OCI-LY3 (cell line): ENCODE data around the gene KCTD15.

ENCODE experiments used
- H2AFZ ChIP-seq: fragments of 200-600, 300-600 bp; shearing (Covaris generic); 2 replicates; pipeline ENCODE4 v1.6.0; 2014; ENCODE audit warnings: antibody characterized with exemption, low read depth, low read length
- H3K27ac ChIP-seq: fragments of 200-600, 300-600 bp; sonication (generic); 2 replicates; pipeline ENCODE4 v1.5.1; 2014; ENCODE audit warnings: mild to moderate bottlenecking, low read length, moderate library complexity, mixed read lengths
- H3K27me3 ChIP-seq: fragments of 200-600, 300-600 bp; sonication (generic); 2 replicates; pipeline ENCODE4 v1.6.1; 2014; ENCODE audit warnings: low read depth, low read length, mixed read lengths
- H3K36me3 ChIP-seq: fragments of 200-600, 300-600 bp; sonication (generic); replicated peaks from 2 replicates; pipeline ENCODE3; 2014; ENCODE audit warnings: low read depth, low read length, mixed read lengths
- H3K4me1 ChIP-seq: fragments of 300-600, 200-600 bp; sonication (generic); 2 replicates; pipeline ENCODE4 v1.6.1; 2014; ENCODE audit warnings: low read length, mixed read lengths
- H3K4me2 ChIP-seq: fragments of 200-600, 300-600 bp; sonication (generic); 2 replicates; pipeline ENCODE4 v1.6.1; 2014; ENCODE audit warnings: low read length, mixed read lengths
- H3K4me3 ChIP-seq: fragments of 300-600, 200-600 bp; sonication (generic); 2 replicates; pipeline ENCODE4 v1.5.1; 2014; ENCODE audit warnings: antibody characterized with exemption, mild to moderate bottlenecking, low read length, moderate library complexity
- H3K79me2 ChIP-seq: fragments of 300-600, 200-600 bp; shearing (Covaris generic); 2 replicates; pipeline ENCODE4 v1.6.1; 2014; ENCODE audit warnings: mild to moderate bottlenecking, low read length, mixed read lengths
- H3K9ac ChIP-seq: fragments of 300-600, 200-600 bp; shearing (Covaris generic); 2 replicates; pipeline ENCODE4 v1.6.0; 2014; ENCODE audit warnings: mild to moderate bottlenecking, low read length, moderate library complexity
- H3K9me3 ChIP-seq: fragments of 200-600, 300-600 bp; shearing (Covaris generic); 2 replicates; pipeline ENCODE4 v1.6.1; 2014; ENCODE audit warnings: low read length, mixed read lengths; ENCODE audit not compliant: insufficient read depth
- H4K20me1 ChIP-seq: fragments of 200-600, 300-600 bp; sonication (generic); 2 replicates; pipeline ENCODE4 v1.6.1; 2016; ENCODE audit warnings: low read length, mixed read lengths; ENCODE audit not compliant: insufficient read depth
- EZH2phosphoT487 ChIP-seq: fragments of 200-600 bp; shearing (Covaris generic); IDR thresholded peaks from 2 replicates; pipeline ENCODE4 v1.6.1; 2018; ENCODE audit warnings: antibody characterized with exemption, mixed run types, low read depth
- TF ChIP-seq, protein P1 (sequence below): fragments of 200-600, 300-600 bp; sonication (generic); IDR thresholded peaks from 2 replicates; pipeline ENCODE4 v1.5.1; 2014; ENCODE audit warnings: antibody characterized with exemption, low read length, low read depth

The KCTD15 gene

DNA sequence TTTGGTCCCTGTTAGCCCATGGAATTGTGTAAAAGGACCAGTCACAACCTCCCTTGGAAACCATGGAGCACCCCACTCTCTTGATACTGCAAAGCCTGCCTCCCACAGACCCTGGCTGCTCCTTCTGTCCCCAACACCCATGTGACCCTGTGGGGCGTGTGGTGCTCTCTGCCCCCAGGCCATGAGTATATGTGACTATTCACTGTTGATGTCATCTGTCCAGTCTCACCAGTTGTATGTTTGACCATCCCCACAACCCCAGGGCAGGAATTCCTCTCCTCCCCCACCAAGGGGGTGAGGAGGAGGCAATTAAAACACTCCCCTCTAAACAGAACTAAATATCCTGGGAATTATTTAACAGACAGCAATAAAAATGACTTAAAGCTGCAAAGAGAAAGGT lies 35.2 kb downstream of the KCTD15 start:
- no peaks in the 10 kb centered on the region for H3K9me3 ChIP-seq
- no peak overlapping the region for H3K4me3 ChIP-seq
- H3K36me3 ChIP-seq: no peaks in the 10 kb centered on the region
- H3K79me2 ChIP-seq: no peaks in the 10 kb centered on the region
- H3K27me3 ChIP-seq: peaks cover 11% of the 10 kb centered on the region; the same call in 1 of the 2 replicates
- no peaks in the 10 kb centered on the region for H4K20me1 ChIP-seq
- H3K9ac ChIP-seq: no peak overlapping the region
- H2AFZ ChIP-seq: no peak overlapping the region
- H3K4me1 ChIP-seq: no peaks in the 10 kb centered on the region
- H3K4me2 ChIP-seq: no peak overlapping the region
- TF ChIP-seq, protein P1, sequence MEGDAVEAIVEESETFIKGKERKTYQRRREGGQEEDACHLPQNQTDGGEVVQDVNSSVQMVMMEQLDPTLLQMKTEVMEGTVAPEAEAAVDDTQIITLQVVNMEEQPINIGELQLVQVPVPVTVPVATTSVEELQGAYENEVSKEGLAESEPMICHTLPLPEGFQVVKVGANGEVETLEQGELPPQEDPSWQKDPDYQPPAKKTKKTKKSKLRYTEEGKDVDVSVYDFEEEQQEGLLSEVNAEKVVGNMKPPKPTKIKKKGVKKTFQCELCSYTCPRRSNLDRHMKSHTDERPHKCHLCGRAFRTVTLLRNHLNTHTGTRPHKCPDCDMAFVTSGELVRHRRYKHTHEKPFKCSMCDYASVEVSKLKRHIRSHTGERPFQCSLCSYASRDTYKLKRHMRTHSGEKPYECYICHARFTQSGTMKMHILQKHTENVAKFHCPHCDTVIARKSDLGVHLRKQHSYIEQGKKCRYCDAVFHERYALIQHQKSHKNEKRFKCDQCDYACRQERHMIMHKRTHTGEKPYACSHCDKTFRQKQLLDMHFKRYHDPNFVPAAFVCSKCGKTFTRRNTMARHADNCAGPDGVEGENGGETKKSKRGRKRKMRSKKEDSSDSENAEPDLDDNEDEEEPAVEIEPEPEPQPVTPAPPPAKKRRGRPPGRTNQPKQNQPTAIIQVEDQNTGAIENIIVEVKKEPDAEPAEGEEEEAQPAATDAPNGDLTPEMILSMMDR: no peak
- no peak for TF ChIP-seq EZH2phosphoT487
- H3K27ac ChIP-seq: no peak overlapping the region

DNA sequence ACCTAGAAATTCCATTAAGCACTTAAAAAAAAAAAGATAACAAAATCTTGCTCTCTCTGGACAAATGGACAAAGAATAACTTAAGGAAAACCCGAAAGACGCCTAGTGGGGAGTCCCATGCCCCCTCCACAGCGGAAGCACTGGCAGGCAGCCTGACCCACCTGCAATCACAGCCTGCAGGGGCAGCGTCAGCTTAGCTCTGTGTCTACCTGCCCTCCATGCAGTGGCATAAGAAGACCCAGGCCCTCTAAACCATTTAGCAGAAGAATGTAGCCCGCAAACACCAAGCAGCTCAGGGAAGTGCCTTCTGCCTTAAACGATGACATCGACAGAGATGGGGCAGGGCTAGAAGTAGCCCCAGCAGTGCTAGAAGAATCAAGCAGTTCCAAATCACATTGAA lies 36.0 kb downstream of the KCTD15 start:
- H3K4me1 ChIP-seq: no peaks in the 10 kb centered on the region
- H3K4me3 ChIP-seq: no peak overlapping the region
- no peak overlapping the region for H3K4me2 ChIP-seq
- H3K27me3 ChIP-seq: peaks cover 11% of the 10 kb centered on the region; the same call in 1 of the 2 replicates
- no peaks in the 10 kb centered on the region for H3K9me3 ChIP-seq
- H3K36me3 ChIP-seq: no peaks in the 10 kb centered on the region
- no peak overlapping the region for H3K9ac ChIP-seq
- TF ChIP-seq, protein P1: no peak
- TF ChIP-seq EZH2phosphoT487: no peak
- no peak overlapping the region for H3K27ac ChIP-seq
- no peak overlapping the region for H2AFZ ChIP-seq
- H3K79me2 ChIP-seq: no peaks in the 10 kb centered on the region
- H4K20me1 ChIP-seq: no peaks in the 10 kb centered on the region

DNA sequence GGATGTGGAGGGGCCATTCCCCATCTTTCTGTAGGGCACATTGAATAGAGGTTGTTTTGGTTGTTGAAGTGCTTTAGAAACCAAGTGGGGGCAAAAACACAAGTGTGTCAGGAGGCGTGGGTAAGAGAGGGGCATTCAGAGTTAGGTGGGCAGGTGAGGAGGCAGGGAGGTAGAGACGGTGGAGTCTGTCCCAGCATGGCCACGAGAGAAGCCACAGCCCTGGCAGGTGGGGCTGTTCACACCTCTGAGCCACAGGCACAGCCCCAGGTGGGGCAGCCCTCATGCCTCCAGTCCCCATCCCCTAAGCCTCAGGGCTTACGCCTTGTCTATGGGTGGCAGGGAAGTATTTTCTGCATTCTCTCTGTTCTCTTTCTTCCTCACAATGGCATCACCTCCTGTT lies 43.7 kb downstream of the KCTD15 start:
- Histone ChIP-seq H3K4me3 (no peak overlapping the region), H4K20me1 (no peaks in the 10 kb centered on the region), H3K4me1 (no peaks in the 10 kb centered on the region), H3K79me2 (no peaks in the 10 kb centered on the region), H3K9ac (no peak overlapping the region), H3K9me3 (no peaks in the 10 kb centered on the region), H3K36me3 (no peaks in the 10 kb centered on the region), H3K27me3 (peaks cover 19% of the 10 kb centered on the region; the same call in 1 of the 2 replicates), H3K4me2 (no peak overlapping the region), H2AFZ (no peak overlapping the region), H3K27ac (no peak overlapping the region)
- TF ChIP-seq, protein P1: no peak
- TF ChIP-seq EZH2phosphoT487: no peak

DNA sequence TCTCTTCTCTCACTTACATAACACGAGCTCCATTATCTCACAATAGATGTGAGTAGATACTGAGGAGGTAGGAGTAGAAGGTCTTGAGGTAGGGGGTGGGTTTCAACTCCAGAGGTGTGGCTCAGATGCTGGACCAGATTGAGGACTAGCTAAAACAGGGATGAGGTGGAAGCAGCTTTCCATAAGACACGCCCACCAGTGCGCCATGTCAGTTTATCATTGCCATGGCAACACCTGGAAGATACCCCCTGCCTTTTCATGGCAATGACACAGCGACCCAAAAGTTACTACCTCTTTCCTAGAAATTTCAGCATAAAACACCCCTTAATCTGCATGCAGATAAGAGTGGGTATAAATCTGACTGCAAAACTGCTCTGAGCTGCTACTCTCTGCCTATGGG lies 44.1 kb downstream of the KCTD15 start:
- no peaks in the 10 kb centered on the region for H3K79me2 ChIP-seq
- TF ChIP-seq EZH2phosphoT487: no peak
- H3K27ac ChIP-seq: no peak overlapping the region
- peaks cover 19% of the 10 kb centered on the region; the same call in 1 of the 2 replicates for H3K27me3 ChIP-seq
- no peak overlapping the region for H3K9ac ChIP-seq
- no peaks in the 10 kb centered on the region for H3K9me3 ChIP-seq
- no peak overlapping the region for H2AFZ ChIP-seq
- H4K20me1 ChIP-seq: no peaks in the 10 kb centered on the region
- no peak overlapping the region for H3K4me3 ChIP-seq
- no peaks in the 10 kb centered on the region for H3K4me1 ChIP-seq
- no peaks in the 10 kb centered on the region for H3K36me3 ChIP-seq
- no peak overlapping the region for H3K4me2 ChIP-seq
